Measurements from ENCODE around the gene MILR1. TPM values are rescaled to one million over a fixed set of nuclear protein-coding genes. Genes with fewer than 3 reads are reported as not detected.

The MILR1 gene
- total RNA-seq, 3 donors from 2014 or later, result 3.1 to 8.3 (median 4.3) TPM

GRCh38 chr17:64401941-64402340 lies 47.0 kb upstream of the MILR1 start:
- intact Hi-C loops (cut with DNase I; ENCODE audit: low total_unique reads), result no loop called here
- Histone ChIP-seq H3K27me3 (no peaks in the 10 kb centered on the region), H3K36me3 (no peaks in the 10 kb centered on the region), H3K4me1 (no peaks in the 10 kb centered on the region), H3K27ac (no peak overlapping the region), H3K9me3 (no peaks in the 10 kb centered on the region), H3K4me3 (no peak overlapping the region)
- no peak for DNase-seq (ENCODE audit: low spot score in 2 of 2)
- TF ChIP-seq POLR2A (IDR thresholded peaks at IDR 0.05) (no peak), CTCF (IDR thresholded peaks at IDR 0.05) (no peak), POLR2AphosphoS5 (IDR thresholded peaks at IDR 0.05) (no peak)

GRCh38 chr17:64402469-64402868 lies 46.4 kb upstream of the MILR1 start:
- DNase-seq (ENCODE audit: low spot score in 2 of 2), result no peak
- no peaks in the 10 kb centered on the region for H3K4me1 ChIP-seq
- no peaks in the 10 kb centered on the region for H3K27me3 ChIP-seq
- H3K4me3 ChIP-seq, result no peak overlapping the region
- no peaks in the 10 kb centered on the region for H3K36me3 ChIP-seq
- intact Hi-C loops (cut with DNase I; ENCODE audit: low total_unique reads), result no loop called here
- TF ChIP-seq POLR2A (IDR thresholded peaks at IDR 0.05) (no peak), CTCF (IDR thresholded peaks at IDR 0.05) (no peak), POLR2AphosphoS5 (IDR thresholded peaks at IDR 0.05) (no peak)
- no peaks in the 10 kb centered on the region for H3K9me3 ChIP-seq
- H3K27ac ChIP-seq, result no peak overlapping the region

- intact Hi-C loops (cut with DNase I; ENCODE audit: low total_unique reads), result no loop called here
- Histone ChIP-seq H3K4me1 (no peaks in the 10 kb centered on the region), H3K36me3 (no peaks in the 10 kb centered on the region), H3K27ac (peak overlapping the region in 1 of 2 donors; percentile 7), H3K27me3 (no peaks in the 10 kb centered on the region), H3K9me3 (no peaks in the 10 kb centered on the region), H3K4me3 (no peak overlapping the region)
- no peak for DNase-seq (ENCODE audit: low spot score in 2 of 2)
- TF ChIP-seq POLR2AphosphoS5 (IDR thresholded peaks at IDR 0.05), result no peak
- no peak for TF ChIP-seq CTCF (IDR thresholded peaks at IDR 0.05)
- TF ChIP-seq POLR2A (IDR thresholded peaks at IDR 0.05), result no peak
Observed at GRCh38 chr17:64403881-64404460, 44.9 kb upstream of the MILR1 start.

- intact Hi-C loops (cut with DNase I; ENCODE audit: low total_unique reads), result no loop called here
- DNase-seq (ENCODE audit: low spot score in 2 of 2), result no peak
Observed at GRCh38 chr17:64406321-64407200, 42.4 kb upstream of the MILR1 start.

More at GRCh38 chr17:64406321-64407200, 42.4 kb upstream of the MILR1 start:
- TF ChIP-seq CTCF (IDR thresholded peaks at IDR 0.05), result no peak
- TF ChIP-seq POLR2AphosphoS5 (IDR thresholded peaks at IDR 0.05), result no peak
- TF ChIP-seq POLR2A (IDR thresholded peaks at IDR 0.05), result no peak
- Histone ChIP-seq H3K36me3 (no peaks in the 10 kb centered on the region), H3K4me3 (no peak overlapping the region), H3K4me1 (no peaks in the 10 kb centered on the region), H3K27me3 (no peaks in the 10 kb centered on the region), H3K9me3 (no peaks in the 10 kb centered on the region), H3K27ac (peak overlapping the region in 1 of 2 donors; percentile 38)

All from breast epithelium (tissue), 4 donors.